ENCODE results near the gene NTM. TPM values are rescaled to one million over a fixed set of nuclear protein-coding genes. Genes with fewer than 3 reads are reported as not detected.

The NTM gene
- total and polyA plus RNA-seq, 2 of the 8 experiments (the other 6 are each of a cell fraction or from before 2014, with no cell fraction given) = 13.4 to 20.0 TPM

- no peak overlapping the region for H3K4ac ChIP-seq (replicated peaks; ENCODE audit: insufficient read length, low read depth, low read length)
- H3K23ac ChIP-seq (ENCODE audit: insufficient read length) = no peak overlapping the region
- H3K27ac ChIP-seq (ENCODE audit: low read depth, low read length) = no peak overlapping the region
- H3K56ac ChIP-seq (replicated peaks; ENCODE audit: insufficient read length, low read depth, low read length) = no peak overlapping the region
- 0 out of 2 replicates have a peak overlapping the region, but pooled peaks have one; percentile 76 for H2AK5ac ChIP-seq (ENCODE audit: low read depth, low read length)
- CTCF ChIA-PET (ENCODE audit: partially characterized antibody) = interaction anchor here (1.1 to 1.7 kb wide), 7 partner anchors 93 to 348 kb away, joined by 3 to 7 read pairs (median 3); no protein-coding TSS in a partner anchor
- H3K4me2 ChIP-seq (ENCODE audit: insufficient read depth in 1 of 2, low read depth in 2 of 2, low read length in 2 of 2) = peak overlapping the region in 1 of 2 experiments; percentile 53; a peak in 1 of 4 replicates
- no peak overlapping the region for H2AFZ ChIP-seq (ENCODE audit: low read length)
- no peak overlapping the region for H2BK5ac ChIP-seq (ENCODE audit: low read depth, low read length)
- H3K79me2 ChIP-seq (ENCODE audit: control insufficient read depth in 1 of 2, insufficient read depth in 2 of 2, low read length in 2 of 2) = no peaks in the 10 kb centered on the region
- H3K9me3 ChIP-seq (ENCODE audit: insufficient read depth in 2 of 2, low read depth in 1 of 2, low read length in 1 of 2) = no peaks in the 10 kb centered on the region
- H3K27me3 ChIP-seq (replicated peaks in 1 of 4; ENCODE audit: control insufficient read depth in 3 of 4, extremely low read depth in 1 of 4, insufficient read depth in 3 of 4, low read length in 3 of 4) = no peaks in the 10 kb centered on the region; a peak in 1 of 7 replicates
- H3K4me1 ChIP-seq (replicated peaks in 1 of 4; ENCODE audit: control insufficient read depth in 3 of 4, insufficient read depth in 4 of 4, low read length in 3 of 4) = peaks cover 11 to 24% (median 19%) of the 10 kb centered on the region in 4 experiments
- no peak overlapping the region for H4K5ac ChIP-seq (ENCODE audit: insufficient read length, low read depth, low read length)
- H3K9ac ChIP-seq (replicated peaks in 1 of 4; ENCODE audit: extremely low read depth in 1 of 4, low read depth in 3 of 4, low read length in 3 of 4) = no peak overlapping the region
- 79% methylated on average over 10 of the region's 10 CpGs; no CpG with 5 or more reads in 1 of the 2 experiments for WGBS, 2 experiments (ENCODE audit: extremely low coverage in 1 of 2, insufficient coverage in 1 of 2, insufficient read length in 1 of 2, insufficient replicate concordance in 2 of 2, low coverage in 1 of 2, low lambda C conversion rate in 2 of 2, missing lambda C conversion rate in 1 of 2)
- FAIRE-seq = no peak
- DNase-seq (ENCODE audit: low read depth in 1 of 2, low spot score in 2 of 2) = no peak
- H3K14ac ChIP-seq (ENCODE audit: insufficient read length) = no peak overlapping the region
- H3K23me2 ChIP-seq (ENCODE audit: low read depth, low read length) = no peaks in the 10 kb centered on the region
- no peak overlapping the region for H3K4me3 ChIP-seq (ENCODE audit: extremely low read depth in 1 of 4, insufficient read depth in 2 of 4, low read depth in 3 of 4, low read length in 4 of 4)
- no peak overlapping the region for H2BK12ac ChIP-seq (ENCODE audit: low read depth, low read length)
- 0 out of 2 replicates have a peak overlapping the region, but pooled peaks have one; percentile 24 for H2BK15ac ChIP-seq (ENCODE audit: low read length)
- peak overlapping the region; percentile 56 for H2BK120ac ChIP-seq (replicated peaks; ENCODE audit: low read depth, low read length)
- H2BK20ac ChIP-seq (ENCODE audit: low read length) = peak overlapping the region; percentile 52; the same call in 1 of the 2 replicates
- no peak overlapping the region for H3K18ac ChIP-seq (ENCODE audit: extremely low read depth, low read length)
- H4K8ac ChIP-seq (ENCODE audit: extremely low read depth, insufficient read depth, low read length) = no peak overlapping the region
- no peaks in the 10 kb centered on the region for H3K36me3 ChIP-seq (ENCODE audit: control insufficient read depth in 2 of 4, insufficient read depth in 4 of 4, low read length in 3 of 4)
- H4K20me1 ChIP-seq (replicated peaks in 1 of 2; ENCODE audit: control insufficient read depth in 1 of 2, insufficient read depth in 2 of 2, low read length in 2 of 2) = no peaks in the 10 kb centered on the region
- POLR2A ChIA-PET (ENCODE audit: partially characterized antibody) = interaction anchor here (1.3 kb wide), 1 partner anchor 118 kb away, joined by 4 read pairs; no protein-coding TSS in a partner anchor
- H3K79me1 ChIP-seq (ENCODE audit: low read depth, low read length) = no peaks in the 10 kb centered on the region
- H4K91ac ChIP-seq (replicated peaks; ENCODE audit: insufficient read length, low read length) = no peak overlapping the region
- TF ChIP-seq CREB1 (IDR thresholded peaks at IDR 0.05) = no peak
- no peak for TF ChIP-seq NANOG (IDR thresholded peaks at IDR 0.05; ENCODE audit: insufficient read depth, low read depth, low read length, poor library complexity, severe bottlenecking)
- TF ChIP-seq CHD1 (IDR thresholded peaks at IDR 0.05; ENCODE audit: low read depth, low read length) = no peak
- TF ChIP-seq NRF1 (IDR thresholded peaks at IDR 0.05; ENCODE audit: low read depth, low read length) = no peak
- TF ChIP-seq GABPA (IDR thresholded peaks at IDR 0.05; ENCODE audit: borderline replicate concordance, insufficient read depth, low read length) = no peak
- no peak for TF ChIP-seq HDAC2 (IDR thresholded peaks at IDR 0.05; ENCODE audit: borderline replicate concordance in 1 of 2, low read depth in 2 of 2, low read length in 2 of 2)
- TF ChIP-seq ZNF274 (IDR thresholded peaks at IDR 0.05; ENCODE audit: borderline replicate concordance, extremely low read depth, low read length) = no peak
Measured at GRCh38 chr11:131372234-131372962, 2.0 kb downstream of the NTM start.
